GM12891 (cell line): ENCODE results near the gene FGGY.
"Not testable (repeated sequence)": the region's sequence is repeated elsewhere in the genome, so short reads cannot be mapped to it uniquely, and the experiment has no call there.

Experiments
- DNase-seq: peaks from one replicate; pipeline ENCODE4 v3.0.0; 2011; ENCODE audit warnings: low spot score; ENCODE audit not compliant: insufficient read length
- FAIRE-seq: peaks from 2 replicates; lab custom pipeline; 2011; peaks lifted over from hg19 to GRCh38; lab: Jason Lieb, UNC
- PAX5 ChIP-seq: IDR thresholded peaks from 2 replicates; pipeline ENCODE4 v1.6.1; 2011; ENCODE audit warnings: low read length, moderate library complexity, mild to moderate bottlenecking; ENCODE audit not compliant: insufficient read depth, severe bottlenecking
- POLR2A ChIP-seq: IDR thresholded peaks from 2 replicates; pipeline ENCODE4 v1.6.1; 2011; ENCODE audit warnings: low read depth, low read length, control low read depth
- POLR2AphosphoS5 ChIP-seq: IDR thresholded peaks from 2 replicates; pipeline ENCODE4 v1.6.1; 2011; ENCODE audit warnings: low read depth, low read length, control low read depth
- POU2F2 ChIP-seq: IDR thresholded peaks from 2 replicates; pipeline ENCODE4 v1.6.1; 2011; ENCODE audit warnings: low read depth, mild to moderate bottlenecking, control low read depth, low read length, moderate library complexity
- SPI1 ChIP-seq: IDR thresholded peaks from 2 replicates; pipeline ENCODE4 v1.6.1; 2011; ENCODE audit warnings: low read depth, low read length, control low read depth
- TAF1 ChIP-seq: IDR thresholded peaks from 2 replicates; pipeline ENCODE4 v1.6.1; 2011; ENCODE audit warnings: low read depth, low read length, control low read depth

Gene FGGY

DNA sequence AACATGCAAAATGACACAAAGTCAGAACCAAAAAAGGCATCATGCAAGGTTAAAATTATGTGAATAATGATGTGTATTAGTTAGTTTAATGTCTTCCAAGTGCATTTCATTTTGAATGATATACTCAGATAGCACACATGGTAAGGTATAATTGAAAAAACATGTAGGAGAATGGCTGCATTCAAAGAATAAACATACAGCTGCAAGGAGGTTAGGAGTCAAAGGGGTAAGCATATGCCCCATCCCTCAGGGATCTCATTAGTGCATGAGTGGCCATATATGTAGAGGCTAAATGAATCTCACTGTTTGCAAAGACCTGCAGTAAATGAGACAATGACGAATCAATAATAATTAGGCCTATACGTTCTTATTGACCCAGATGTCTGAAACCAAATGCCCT is 338.2 kb downstream of the FGGY start:
- FAIRE-seq (no peak), DNase-seq (no peak)
- TF ChIP-seq TAF1 (no peak), POLR2A (no peak), POLR2AphosphoS5 (no peak), PAX5 (no peak), POU2F2 (no peak), SPI1 (no peak)

- DNase-seq (no peak), FAIRE-seq (no peak)
- TF ChIP-seq SPI1 (no peak), PAX5 (no peak), POU2F2 (no peak), POLR2AphosphoS5 (no peak), TAF1 (no peak), POLR2A (no peak)
Measured at GRCh38 chr1:59638231-59638711, 341.4 kb downstream of the FGGY start.

GRCh38 chr1:59639266-59639665 is 342.4 kb downstream of the FGGY start:
- TF ChIP-seq PAX5: no peak
- TF ChIP-seq SPI1: no peak
- no peak for TF ChIP-seq POLR2A
- TF ChIP-seq POLR2AphosphoS5: no peak
- TF ChIP-seq TAF1: no peak
- no peak for TF ChIP-seq POU2F2
- FAIRE-seq (no peak), DNase-seq (no peak)

DNA sequence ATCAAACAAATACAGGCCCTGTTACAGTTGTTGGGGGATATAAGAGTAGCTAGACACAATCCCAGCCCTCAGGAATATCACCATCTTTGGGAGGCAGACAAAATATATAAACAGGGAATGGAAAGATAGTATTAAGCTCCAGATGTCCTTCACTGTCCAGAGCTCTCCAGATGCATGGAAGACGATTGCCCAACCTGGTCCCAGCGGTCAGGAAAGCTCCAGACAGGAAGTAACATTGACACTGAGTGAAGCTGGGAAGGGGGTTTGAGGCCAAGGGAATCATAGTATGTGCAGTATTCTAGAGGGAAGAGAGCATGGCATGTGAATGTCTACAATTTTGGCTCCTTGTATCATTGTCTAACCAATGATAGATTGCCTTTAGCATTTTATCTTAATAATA is 344.0 kb downstream of the FGGY start:
- FAIRE-seq: no peak
- TF ChIP-seq TAF1 (no peak), SPI1 (no peak), POU2F2 (no peak), PAX5 (no peak), POLR2A (no peak), POLR2AphosphoS5 (no peak)

GRCh38 chr1:59641836-59642235 is 344.9 kb downstream of the FGGY start:
- TF ChIP-seq PAX5 (no peak), POU2F2 (no peak), POLR2AphosphoS5 (no peak), SPI1 (no peak), TAF1 (no peak), POLR2A (no peak)
- FAIRE-seq: no peak
- DNase-seq: no peak

More for the DNA sequence above, 344.0 kb downstream of the FGGY start:
- DNase-seq: no peak

- DNase-seq (no peak), FAIRE-seq (no peak)
- no peak for TF ChIP-seq TAF1
- no peak for TF ChIP-seq POU2F2
- no peak for TF ChIP-seq POLR2A
- no peak for TF ChIP-seq SPI1
- no peak for TF ChIP-seq PAX5
- no peak for TF ChIP-seq POLR2AphosphoS5
Measured at GRCh38 chr1:59643526-59643925, 346.6 kb downstream of the FGGY start.

GRCh38 chr1:59645893-59646292 is 349.0 kb downstream of the FGGY start:
- FAIRE-seq (no peak), DNase-seq (no peak)
- TF ChIP-seq TAF1 (no peak), POLR2A (no peak), PAX5 (no peak), POU2F2 (no peak), SPI1 (no peak), POLR2AphosphoS5 (no peak)

- DNase-seq, FAIRE-seq: not testable (repeated sequence)
Measured at GRCh38 chr1:59653142-59653958, 356.5 kb downstream of the FGGY start.

- TF ChIP-seq SPI1 (no peak), PAX5 (no peak), POU2F2 (no peak), POLR2AphosphoS5 (no peak), POLR2A (no peak)
- no peak for FAIRE-seq
- no peak for DNase-seq
Measured at GRCh38 chr1:59653968-59654367, 357.1 kb downstream of the FGGY start.
